Uterus (tissue), 4 donors: ENCODE data around the gene TTC7B. TPM values are rescaled to one million over a fixed set of nuclear protein-coding genes. Genes with fewer than 3 reads are reported as not detected.

ENCODE experiments used
- DNase-seq, 2 donors: peaks; one replicate each; pipeline ENCODE4 v3.0.0-alpha.2; 2019 to 2020
- H3K27ac ChIP-seq, 2 donors: fragments of 200-600 bp; sonication (generic); 1 replicate in 1 of 2; 2 replicates in 1 of 2; pipeline ENCODE4 v1.5.1; 2016 to 2018
- H3K27me3 ChIP-seq, 2 donors: fragments of 200-600 bp; sonication (generic); one replicate each; pipeline ENCODE4 v1.5.1; 2018 to 2019; ENCODE audit warnings: control low read depth in 1 of 2
- H3K36me3 ChIP-seq, 2 donors: fragments of 200-600 bp; sonication (generic); one replicate each; pipeline ENCODE4 v1.5.1; 2019; ENCODE audit warnings: control low read depth in 1 of 2
- H3K4me1 ChIP-seq, 2 donors: fragments of 200-600 bp; sonication (generic); one replicate each; pipeline ENCODE4 v1.5.1; 2018 to 2019; ENCODE audit warnings: control low read depth in 1 of 2
- H3K4me3 ChIP-seq, 2 donors: fragments of 200-600 bp; sonication (generic); 1 replicate in 1 of 2; 2 replicates in 1 of 2; pipeline ENCODE4 v1.5.1; 2018 to 2019; ENCODE audit warnings: mild to moderate bottlenecking in 1 of 2
- H3K9me3 ChIP-seq, 2 donors: fragments of 200-600 bp; sonication (generic); one replicate each; pipeline ENCODE4 v1.5.1; 2019; ENCODE audit warnings: control low read depth in 1 of 2
- POLR2A ChIP-seq, 2 donors: fragments of 450-650 bp; IDR thresholded peaks; one replicate each; pipeline ENCODE4 v1.6.1; 2016; ENCODE audit warnings: antibody characterized with exemption in 2 of 2, mild to moderate bottlenecking in 1 of 2, moderate library complexity in 1 of 2
- intact Hi-C: fragments of 100-400 bp; cut with DNase I; formaldehyde crosslinking; loops from one replicate; pipeline ENCODE4 v1.15.1; 2023; ENCODE audit warnings: low total_unique reads
- total RNA-seq, 4 donors: library from RNA; depleted of rRNA in 3 of 4; stranded (reverse); fragments of >200 nt in 3 of 4; gene quantifications; one replicate each; pipeline versions ENCODE4 v1.1.0 to v1.2.4, GENCODE V29; 2014 to 2023
- TF ChIP-seq, protein P1 (sequence below), 4 experiments: fragments of 200-600 bp in 2 of 4; fragments of 450-650 bp in 2 of 4; sonication (generic) in 2 of 4; IDR thresholded peaks; one replicate each; pipeline ENCODE4 v1.5.1; 2016 to 2019; ENCODE audit warnings: antibody characterized with exemption in 4 of 4, mild to moderate bottlenecking in 2 of 4, moderate library complexity in 1 of 4
- donor health status: DM: yes; HTN: yes; CAD: no.

Gene TTC7B
- total RNA-seq, 4 donors from 2014 or later, result 15.3 to 73.9 (median 28.0) TPM

DNA sequence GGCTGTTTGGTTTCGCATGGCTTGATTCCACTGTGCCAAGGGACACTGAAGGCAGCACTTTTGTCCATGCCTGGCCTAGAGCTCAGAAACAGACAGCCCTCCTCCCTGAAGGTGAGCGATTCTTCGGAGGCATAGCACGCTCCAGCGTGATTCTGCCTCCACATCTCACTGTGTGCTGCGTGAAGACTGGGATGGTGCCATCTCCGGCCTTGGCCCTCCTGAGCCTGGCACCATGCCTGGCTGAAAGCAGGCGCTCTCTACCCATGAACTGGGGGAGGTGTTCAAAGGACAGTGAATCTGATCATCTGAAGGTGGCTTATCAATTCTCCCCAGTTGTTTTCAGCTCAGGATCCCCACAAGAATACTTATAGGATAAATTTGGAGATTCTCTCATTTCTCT is 187.4 kb downstream of the TTC7B start:
- no peak overlapping the region for H3K27ac ChIP-seq
- H3K4me1 ChIP-seq, result no peaks in the 10 kb centered on the region
- H3K9me3 ChIP-seq, result no peaks in the 10 kb centered on the region
- intact Hi-C loops, result no loop called here
- no peaks in the 10 kb centered on the region for H3K27me3 ChIP-seq
- TF ChIP-seq, protein P1, sequence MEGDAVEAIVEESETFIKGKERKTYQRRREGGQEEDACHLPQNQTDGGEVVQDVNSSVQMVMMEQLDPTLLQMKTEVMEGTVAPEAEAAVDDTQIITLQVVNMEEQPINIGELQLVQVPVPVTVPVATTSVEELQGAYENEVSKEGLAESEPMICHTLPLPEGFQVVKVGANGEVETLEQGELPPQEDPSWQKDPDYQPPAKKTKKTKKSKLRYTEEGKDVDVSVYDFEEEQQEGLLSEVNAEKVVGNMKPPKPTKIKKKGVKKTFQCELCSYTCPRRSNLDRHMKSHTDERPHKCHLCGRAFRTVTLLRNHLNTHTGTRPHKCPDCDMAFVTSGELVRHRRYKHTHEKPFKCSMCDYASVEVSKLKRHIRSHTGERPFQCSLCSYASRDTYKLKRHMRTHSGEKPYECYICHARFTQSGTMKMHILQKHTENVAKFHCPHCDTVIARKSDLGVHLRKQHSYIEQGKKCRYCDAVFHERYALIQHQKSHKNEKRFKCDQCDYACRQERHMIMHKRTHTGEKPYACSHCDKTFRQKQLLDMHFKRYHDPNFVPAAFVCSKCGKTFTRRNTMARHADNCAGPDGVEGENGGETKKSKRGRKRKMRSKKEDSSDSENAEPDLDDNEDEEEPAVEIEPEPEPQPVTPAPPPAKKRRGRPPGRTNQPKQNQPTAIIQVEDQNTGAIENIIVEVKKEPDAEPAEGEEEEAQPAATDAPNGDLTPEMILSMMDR (IDR thresholded peaks at IDR 0.05), result no peak
- TF ChIP-seq POLR2A (IDR thresholded peaks at IDR 0.05), result no peak
- no peak for DNase-seq
- H3K4me3 ChIP-seq, result no peak overlapping the region
- no peaks in the 10 kb centered on the region for H3K36me3 ChIP-seq

DNA sequence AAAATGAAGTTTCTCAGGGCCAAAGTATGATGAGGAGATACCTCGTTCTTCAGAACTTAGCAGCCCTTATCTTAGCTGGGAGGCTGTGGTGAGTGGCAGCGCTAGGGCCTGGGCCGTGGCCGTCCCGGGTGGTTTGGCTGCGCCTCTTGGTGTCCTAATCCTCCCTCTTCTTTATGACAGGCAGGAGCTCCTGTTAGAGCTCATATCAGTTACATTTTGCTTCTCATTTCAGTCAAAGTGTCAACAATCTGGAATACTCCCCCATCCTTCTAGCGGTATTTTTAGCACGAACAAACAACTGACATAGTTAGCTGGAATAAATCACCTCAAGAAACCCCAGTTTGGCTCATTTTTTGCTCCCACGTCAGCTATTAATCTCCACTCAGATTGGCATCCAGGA is 188.8 kb downstream of the TTC7B start:
- no peaks in the 10 kb centered on the region for H3K36me3 ChIP-seq
- H3K4me3 ChIP-seq, result no peak overlapping the region
- H3K9me3 ChIP-seq, result no peaks in the 10 kb centered on the region
- H3K27me3 ChIP-seq, result no peaks in the 10 kb centered on the region
- H3K4me1 ChIP-seq, result no peaks in the 10 kb centered on the region
- intact Hi-C loops, result no loop called here
- H3K27ac ChIP-seq, result no peak overlapping the region
- DNase-seq, result no peak
- TF ChIP-seq, protein P1 (IDR thresholded peaks at IDR 0.05), result no peak
- TF ChIP-seq POLR2A (IDR thresholded peaks at IDR 0.05), result no peak

DNA sequence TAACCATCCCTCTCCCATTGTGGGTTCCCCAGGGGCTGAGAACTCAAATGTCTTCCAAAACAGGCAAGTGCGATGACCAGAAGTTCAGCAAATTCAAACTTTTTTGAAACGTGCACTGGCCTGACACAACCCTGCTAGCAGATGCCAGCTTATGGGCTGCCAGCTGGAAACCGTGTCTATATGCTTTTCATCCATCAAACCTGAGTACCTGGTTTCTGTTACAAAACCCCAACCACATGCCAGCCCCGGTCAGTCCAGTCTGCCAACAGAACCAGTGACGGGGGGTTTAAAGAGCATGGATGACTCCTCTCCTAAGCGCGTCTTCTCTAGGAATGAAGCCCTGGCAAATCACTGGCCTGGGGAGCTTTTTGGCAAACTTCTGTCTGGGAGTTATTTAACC is 189.7 kb downstream of the TTC7B start:
- Histone ChIP-seq H3K36me3 (no peaks in the 10 kb centered on the region), H3K4me1 (no peaks in the 10 kb centered on the region), H3K9me3 (no peaks in the 10 kb centered on the region), H3K27me3 (no peaks in the 10 kb centered on the region), H3K4me3 (no peak overlapping the region), H3K27ac (no peak overlapping the region)
- TF ChIP-seq, protein P1 (IDR thresholded peaks at IDR 0.05), result no peak
- DNase-seq, result no peak
- intact Hi-C loops, result no loop called here

DNA sequence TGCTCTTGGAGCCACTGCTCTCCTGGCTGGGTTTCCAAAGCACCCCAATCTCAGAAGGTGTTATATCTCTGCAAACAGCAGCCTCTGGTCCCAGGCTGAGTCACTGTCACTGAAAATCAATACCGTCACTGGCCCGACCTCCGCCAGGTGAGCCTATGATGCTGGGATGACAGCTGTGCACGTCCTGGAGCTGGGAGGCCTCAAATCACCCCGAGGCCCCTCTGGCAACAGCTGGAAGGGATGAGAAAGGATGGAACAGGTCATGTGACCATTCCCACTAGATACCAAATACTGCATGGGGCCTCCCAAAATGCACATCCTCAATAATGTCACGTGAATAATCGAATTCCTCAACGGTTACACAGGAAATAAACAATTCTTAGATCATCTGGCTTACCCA is 190.8 kb downstream of the TTC7B start:
- no peak overlapping the region for H3K4me3 ChIP-seq
- H3K36me3 ChIP-seq, result no peaks in the 10 kb centered on the region
- DNase-seq, result no peak
- no peak overlapping the region for H3K27ac ChIP-seq
- intact Hi-C loops, result no loop called here
- H3K27me3 ChIP-seq, result no peaks in the 10 kb centered on the region
- TF ChIP-seq, protein P1 (IDR thresholded peaks at IDR 0.05), result no peak
- TF ChIP-seq POLR2A (IDR thresholded peaks at IDR 0.05), result no peak
- H3K9me3 ChIP-seq, result no peaks in the 10 kb centered on the region
- H3K4me1 ChIP-seq, result no peaks in the 10 kb centered on the region

DNA sequence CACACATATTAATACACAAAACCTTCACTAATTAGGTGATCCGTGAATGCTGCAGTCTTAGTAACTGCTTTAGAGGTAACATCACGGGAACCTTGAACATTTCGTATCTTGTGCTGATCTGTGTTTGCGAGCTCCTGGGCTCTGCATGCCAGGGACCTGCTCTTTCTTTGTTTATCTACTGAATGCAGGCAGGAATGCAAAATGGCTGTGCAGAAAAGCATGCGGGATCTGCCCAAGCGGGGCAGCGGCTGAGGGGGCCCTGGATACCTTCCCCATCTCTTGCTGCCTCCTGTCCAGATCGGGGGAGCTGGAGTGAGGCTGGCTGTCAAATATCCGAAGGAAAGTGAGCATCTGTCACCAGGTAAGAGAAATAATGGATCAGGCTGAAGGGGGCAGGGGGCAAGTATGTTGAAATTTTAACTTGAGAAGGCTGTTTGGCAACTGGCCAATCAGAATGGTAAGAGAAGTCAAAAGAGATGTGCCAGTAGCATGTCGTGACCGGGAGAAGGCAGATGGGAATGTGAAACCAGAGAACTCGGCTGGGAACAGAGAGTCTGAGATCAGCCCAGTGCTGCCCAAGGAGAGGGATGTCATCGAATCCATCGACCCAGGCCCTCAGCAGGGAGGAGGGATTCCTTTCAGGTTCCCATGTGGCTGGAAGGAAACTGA is 191.4 kb downstream of the TTC7B start:
- intact Hi-C loops, result no loop called here
- no peak for DNase-seq
- no peaks in the 10 kb centered on the region for H3K27me3 ChIP-seq
- H3K9me3 ChIP-seq, result no peaks in the 10 kb centered on the region
- TF ChIP-seq POLR2A (IDR thresholded peaks at IDR 0.05), result no peak
- TF ChIP-seq, protein P1 (IDR thresholded peaks at IDR 0.05), result no peak
- no peaks in the 10 kb centered on the region for H3K4me1 ChIP-seq
- H3K27ac ChIP-seq, result no peak overlapping the region
- no peaks in the 10 kb centered on the region for H3K36me3 ChIP-seq
- no peak overlapping the region for H3K4me3 ChIP-seq
